Measurements from ENCODE around the gene CHERP. TPM values are rescaled to one million over a fixed set of nuclear protein-coding genes. Genes with fewer than 3 reads are reported as not detected.

CHERP gene
- total RNA-seq, 2 experiments from 2014 or later = 57.9 to 62.2 TPM

DNA sequence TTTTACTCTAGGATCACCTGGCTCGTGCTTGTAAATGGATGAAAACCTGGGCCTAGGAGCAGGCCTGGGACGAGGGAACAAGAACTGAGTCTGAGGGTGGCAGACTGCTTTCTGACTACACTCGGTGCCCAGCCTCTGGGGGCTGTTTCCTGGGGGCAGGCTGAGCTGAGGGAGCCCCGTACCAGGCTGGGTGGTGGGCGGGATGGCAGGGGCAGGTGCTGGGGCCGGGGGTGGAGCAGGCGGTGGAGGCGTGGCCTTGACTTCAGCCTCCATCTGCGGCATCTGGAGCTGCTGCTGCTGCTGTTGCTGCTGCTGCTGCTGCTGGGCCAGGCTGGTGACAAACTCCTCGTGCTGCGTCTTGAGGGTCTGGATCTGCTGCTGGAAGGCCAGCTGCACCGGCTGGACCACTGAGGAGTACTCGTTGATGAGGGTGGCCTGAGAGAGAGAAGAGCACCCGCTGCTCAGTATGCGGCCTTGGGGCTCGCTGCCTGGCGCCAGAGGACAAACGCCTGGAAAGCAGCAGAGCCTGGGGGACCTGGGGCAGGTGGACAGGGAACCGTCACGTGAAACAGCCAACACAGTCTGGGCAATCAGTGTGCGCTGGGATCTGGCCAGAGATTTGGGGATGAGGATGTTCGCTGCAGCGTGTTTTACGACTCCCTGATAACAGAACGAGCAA is 12.6 kb downstream of the CHERP start:
- Mint-ChIP-seq H3K36me3 (ENCODE audit: low read depth) (peaks cover 42% of the 10 kb centered on the region), H3K9me3 (no peaks in the 10 kb centered on the region), H3K4me3 (no peak overlapping the region), H3K27ac (no peak overlapping the region), H3K4me1 (no peaks in the 10 kb centered on the region), H3K27me3 (no peaks in the 10 kb centered on the region)
- ChIA-PET CTCF (interaction anchor here (0.6 kb wide), 1 partner anchor 55 kb away, joined by 4 read pairs; no protein-coding TSS in a partner anchor), POLR2A (no interaction called here)
- DNase-seq = no peak

DNA sequence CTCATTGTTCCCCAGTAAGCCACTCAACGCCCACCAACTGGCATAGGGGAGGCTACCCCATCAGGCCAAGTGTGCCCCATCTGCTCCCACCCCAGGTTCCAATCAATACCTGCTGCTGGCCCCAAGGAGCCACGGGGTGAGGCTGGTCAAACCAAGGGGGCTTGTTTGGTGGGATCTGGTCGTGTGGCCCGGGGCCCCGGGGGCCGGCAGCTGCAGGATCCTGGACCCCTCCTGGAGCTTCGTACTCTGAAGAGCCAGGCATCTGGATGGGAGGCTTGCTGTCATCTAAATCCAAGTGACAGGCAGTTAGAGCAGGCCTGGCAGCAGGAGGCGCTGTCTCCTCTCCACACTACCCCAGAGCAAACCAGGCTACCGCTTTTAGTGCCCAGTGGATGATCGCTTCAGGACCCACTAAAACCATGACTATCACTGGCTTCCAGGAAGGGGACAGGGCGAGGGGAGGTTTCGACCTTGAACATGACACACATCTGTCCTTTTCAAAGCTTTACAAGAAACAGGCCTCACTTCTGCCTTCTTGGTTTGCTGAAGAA is 14.2 kb downstream of the CHERP start:
- H3K9me3 Mint-ChIP-seq = no peaks in the 10 kb centered on the region
- H3K36me3 Mint-ChIP-seq (ENCODE audit: low read depth) = peaks cover 43% of the 10 kb centered on the region
- CTCF ChIA-PET = interaction anchor here (0.6 to 1.4 kb wide), 4 partner anchors 13 to 188 kb away, joined by 3 to 4 read pairs (median 4); no protein-coding TSS in a partner anchor
- peak; percentile 55 for DNase-seq
- no peaks in the 10 kb centered on the region for H3K27me3 Mint-ChIP-seq
- no peaks in the 10 kb centered on the region for H3K4me1 Mint-ChIP-seq
- H3K27ac Mint-ChIP-seq = no peak overlapping the region
- POLR2A ChIA-PET = no interaction called here
- H3K4me3 Mint-ChIP-seq = no peak overlapping the region

DNA sequence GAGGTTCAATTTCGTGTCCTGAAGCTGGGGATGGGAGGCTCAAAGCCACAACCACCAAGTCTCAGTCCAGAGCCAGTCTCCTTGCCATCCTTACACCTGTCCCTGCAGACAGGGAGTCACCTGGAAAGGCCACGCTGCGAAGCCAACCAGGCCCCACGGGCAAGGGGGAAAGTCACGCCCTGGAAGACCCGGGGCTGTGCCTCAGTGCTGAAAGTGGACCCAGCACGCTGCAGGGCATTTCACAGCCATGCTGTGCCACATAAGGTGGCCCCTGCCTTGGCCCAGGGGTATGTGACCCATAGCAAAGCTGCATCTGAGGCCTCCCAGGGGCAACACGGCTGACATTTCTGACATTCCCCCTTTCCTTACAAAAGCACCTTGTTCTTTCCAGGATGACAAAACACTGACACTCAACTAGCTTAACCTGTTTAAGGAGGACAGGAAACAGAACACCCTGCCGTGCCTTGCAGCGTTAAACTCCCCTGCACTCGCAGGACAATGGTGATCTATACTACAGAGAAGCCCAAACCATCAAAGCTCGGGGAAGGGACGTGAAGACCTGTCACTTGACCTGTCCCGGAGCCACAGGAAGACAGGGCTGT is 14.8 kb downstream of the CHERP start:
- DNase-seq = no peak
- Mint-ChIP-seq H3K4me3 (no peak overlapping the region), H3K36me3 (ENCODE audit: low read depth) (peaks cover 45% of the 10 kb centered on the region), H3K27ac (no peak overlapping the region), H3K27me3 (no peaks in the 10 kb centered on the region), H3K9me3 (no peaks in the 10 kb centered on the region), H3K4me1 (no peaks in the 10 kb centered on the region)
- ChIA-PET CTCF (interaction anchor here (0.6 to 1.4 kb wide), 3 partner anchors 54 to 189 kb away, joined by 3 to 4 read pairs (median 3); no protein-coding TSS in a partner anchor), POLR2A (no interaction called here)

DNA sequence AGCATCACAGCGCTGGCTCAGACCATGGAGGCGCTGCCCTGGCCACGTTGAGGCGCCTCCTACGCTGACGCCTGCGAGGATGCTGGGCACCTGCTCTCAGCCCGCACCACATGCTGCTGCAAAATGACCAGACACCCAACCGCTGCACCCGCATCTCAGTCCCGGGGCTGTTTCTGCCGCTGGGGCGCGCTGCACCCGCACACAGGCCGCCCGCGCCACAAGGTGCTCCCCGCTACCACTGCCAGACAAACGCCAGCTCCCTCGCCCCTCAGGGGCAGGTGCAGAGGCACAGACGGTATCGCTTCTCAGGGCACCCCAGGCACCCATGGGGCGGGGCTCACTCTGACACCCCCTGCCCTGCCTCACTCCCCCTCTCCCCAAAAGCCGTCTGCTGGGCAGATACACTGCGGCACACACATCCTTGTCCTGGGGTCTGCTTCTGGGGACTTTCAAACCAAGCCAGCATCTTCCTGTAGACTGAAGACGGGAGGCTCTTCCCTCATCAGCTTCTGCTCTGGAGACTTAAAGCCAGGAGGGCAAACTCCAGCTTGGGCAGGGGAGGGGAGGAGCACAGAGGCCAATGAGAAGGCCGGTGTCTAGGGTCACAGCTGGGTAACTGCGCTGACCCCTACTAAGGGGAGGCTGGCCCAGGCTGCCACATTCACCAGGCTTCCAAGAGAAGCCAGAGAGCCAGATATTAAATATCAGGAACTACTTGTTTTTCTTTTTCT is 16.3 kb downstream of the CHERP start:
- ChIA-PET POLR2A (no interaction called here), CTCF (interaction anchor here (0.5 kb wide), 1 partner anchor 210 kb away, joined by 4 read pairs; no protein-coding TSS in a partner anchor)
- no peak for DNase-seq
- Mint-ChIP-seq H3K4me1 (no peaks in the 10 kb centered on the region), H3K27me3 (no peaks in the 10 kb centered on the region), H3K36me3 (ENCODE audit: low read depth) (peaks cover 42% of the 10 kb centered on the region), H3K27ac (no peak overlapping the region), H3K4me3 (no peak overlapping the region), H3K9me3 (no peaks in the 10 kb centered on the region)

DNA sequence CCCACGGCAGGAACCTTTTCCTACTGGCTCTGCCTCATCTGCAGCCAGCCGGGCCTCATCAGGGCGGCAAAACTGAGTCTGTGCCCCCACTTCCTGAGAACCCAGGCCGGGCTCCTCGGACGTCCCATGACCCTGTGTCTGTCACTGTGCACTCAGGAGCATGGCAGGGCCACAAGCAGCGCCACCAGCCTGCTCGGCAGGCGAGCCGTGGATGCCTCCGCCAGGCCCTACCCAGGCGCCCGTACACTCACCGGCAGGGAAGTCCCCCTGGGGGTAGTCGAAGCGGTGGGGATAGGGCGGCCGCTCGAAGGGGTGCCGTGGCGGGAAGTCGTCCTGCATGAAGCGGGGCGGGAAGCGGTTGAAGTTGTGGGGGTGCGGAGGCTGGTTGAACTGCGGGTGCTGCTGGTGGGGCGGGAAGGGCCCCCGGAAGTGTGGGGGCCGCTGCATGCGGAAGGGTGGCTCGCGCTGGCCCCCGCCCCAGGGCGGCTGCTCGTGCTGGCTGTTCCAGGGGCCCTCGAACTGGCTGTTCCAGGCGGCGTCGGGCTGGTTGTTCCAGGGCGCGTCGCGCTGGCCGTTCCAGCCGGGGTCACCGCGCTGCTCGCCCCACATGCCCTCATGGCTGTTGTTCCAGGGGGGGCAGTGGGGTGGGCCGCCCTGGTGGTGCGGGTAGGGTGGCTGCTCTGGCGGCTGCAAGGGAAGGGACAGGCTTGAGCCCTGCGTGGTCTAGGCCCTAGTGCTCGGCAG is 17.1 kb downstream of the CHERP start:
- CTCF ChIA-PET = no interaction called here
- no peak for DNase-seq
- H3K27me3 Mint-ChIP-seq = no peaks in the 10 kb centered on the region
- H3K27ac Mint-ChIP-seq = no peak overlapping the region
- POLR2A ChIA-PET = no interaction called here
- H3K9me3 Mint-ChIP-seq = no peaks in the 10 kb centered on the region
- no peak overlapping the region for H3K4me3 Mint-ChIP-seq
- peaks cover 46% of the 10 kb centered on the region for H3K36me3 Mint-ChIP-seq (ENCODE audit: low read depth)
- H3K4me1 Mint-ChIP-seq = no peaks in the 10 kb centered on the region

DNA sequence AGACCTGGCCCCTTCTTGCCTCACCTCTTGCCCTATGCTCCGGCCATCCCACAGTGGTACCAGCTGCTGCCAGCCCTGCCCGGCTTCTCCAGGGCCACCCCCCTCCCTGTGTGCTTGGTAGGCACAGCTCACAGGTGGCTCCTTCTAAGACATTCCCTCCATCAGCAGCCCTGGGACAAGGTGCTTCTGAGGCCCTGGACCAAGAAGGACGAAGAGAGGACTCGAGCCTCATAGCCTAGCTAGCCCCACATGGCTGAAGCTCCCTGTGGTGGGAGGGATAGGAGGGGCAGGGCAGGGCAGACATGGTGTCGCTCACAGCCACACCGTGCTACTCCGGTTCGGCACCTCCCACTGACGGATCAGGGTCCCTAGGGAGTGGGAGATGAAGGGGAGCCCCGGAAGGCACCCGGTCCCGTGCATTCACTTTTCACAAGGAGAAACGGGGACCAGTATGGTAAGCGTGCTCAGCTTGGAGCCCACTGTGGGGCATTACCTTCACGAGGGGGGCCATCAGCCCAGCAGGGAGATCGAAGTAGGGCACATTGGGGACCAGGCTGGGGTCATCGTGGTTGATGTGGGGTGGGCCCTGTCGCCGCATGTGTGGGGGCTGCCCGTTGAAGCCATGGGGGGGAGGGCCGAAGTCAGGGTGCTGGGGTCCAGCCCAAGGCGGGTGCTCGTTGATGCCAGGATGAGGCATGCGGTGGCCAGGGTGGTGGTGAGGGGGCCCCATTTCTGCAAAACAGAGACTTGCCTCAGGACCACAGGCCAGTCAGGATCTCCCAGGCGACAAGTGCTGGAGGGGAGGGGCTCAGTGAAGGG is 19.5 kb downstream of the CHERP start:
- Mint-ChIP-seq H3K4me3 (no peak overlapping the region), H3K27me3 (no peaks in the 10 kb centered on the region), H3K4me1 (no peaks in the 10 kb centered on the region), H3K27ac (no peak overlapping the region), H3K36me3 (ENCODE audit: low read depth) (peaks cover 48% of the 10 kb centered on the region), H3K9me3 (no peaks in the 10 kb centered on the region)
- no peak for DNase-seq
- POLR2A ChIA-PET = no interaction called here
- CTCF ChIA-PET = no interaction called here

DNA sequence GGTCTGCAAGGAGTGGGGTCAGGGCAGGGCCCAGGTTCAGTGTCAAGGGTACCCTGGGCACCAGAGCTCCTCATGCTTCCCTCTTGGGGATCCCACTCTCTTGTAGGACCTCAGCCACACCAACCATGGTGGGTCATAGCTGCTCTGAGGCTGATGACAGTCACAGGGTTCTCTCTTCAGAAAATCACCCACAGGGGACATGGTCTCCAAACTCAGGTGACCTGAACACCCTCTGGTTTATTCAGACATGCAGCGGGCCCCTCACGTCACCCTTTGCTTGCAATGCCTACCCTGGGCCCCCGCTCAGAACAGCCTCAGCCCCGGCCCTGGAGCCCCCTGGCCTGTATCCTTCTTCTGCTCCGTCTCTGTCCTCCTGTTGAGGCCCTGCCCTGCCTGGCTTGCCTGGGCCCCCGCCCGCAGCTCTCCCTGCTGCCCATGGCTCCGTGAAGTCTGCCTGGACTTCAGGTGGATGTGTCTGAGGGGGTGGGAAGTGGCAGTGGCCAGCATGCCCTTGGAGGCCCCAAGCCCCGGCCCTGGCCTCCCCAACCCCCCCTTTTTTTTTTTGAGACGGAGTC is 20.4 kb downstream of the CHERP start:
- no peaks in the 10 kb centered on the region for H3K27me3 Mint-ChIP-seq
- H3K4me1 Mint-ChIP-seq = peaks cover 5% of the 10 kb centered on the region
- DNase-seq = no peak
- peaks cover 48% of the 10 kb centered on the region for H3K36me3 Mint-ChIP-seq (ENCODE audit: low read depth)
- ChIA-PET POLR2A (no interaction called here), CTCF (no interaction called here)
- H3K27ac Mint-ChIP-seq = peak overlapping the region; percentile 50
- no peaks in the 10 kb centered on the region for H3K9me3 Mint-ChIP-seq
- H3K4me3 Mint-ChIP-seq = no peak overlapping the region

DNA sequence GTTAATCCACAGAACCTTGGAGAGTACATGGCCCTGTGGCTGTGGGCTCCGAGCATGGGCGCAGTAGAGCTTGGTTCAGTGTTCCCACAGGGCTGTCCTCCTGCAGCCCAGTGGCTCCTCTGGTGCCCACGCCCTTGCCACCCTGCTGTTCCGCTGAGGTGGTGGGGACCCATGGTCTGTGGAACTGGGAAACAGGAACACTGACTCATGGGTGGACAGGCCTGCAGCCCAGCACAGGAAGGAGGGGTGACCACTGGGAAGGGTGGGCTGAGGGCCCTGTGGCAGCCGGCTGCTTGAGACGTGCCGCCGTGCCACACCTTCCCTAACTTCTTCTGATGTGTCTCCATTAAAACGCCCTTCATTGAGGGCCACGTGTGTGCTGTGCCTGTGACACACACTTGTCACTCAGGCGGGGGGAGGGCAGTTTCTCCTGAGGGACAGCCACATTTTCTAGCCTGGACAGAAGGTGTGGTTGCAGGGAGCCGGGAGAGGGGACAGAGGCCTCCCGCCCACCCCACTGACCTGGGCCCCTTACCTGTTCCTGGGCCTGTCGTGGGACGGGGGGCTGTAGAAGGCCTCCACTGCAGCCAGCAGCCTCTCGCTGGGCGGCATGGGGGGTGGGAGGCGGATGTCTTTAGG is 21.1 kb downstream of the CHERP start:
- ChIA-PET CTCF (no interaction called here), POLR2A (no interaction called here)
- no peak for DNase-seq
- no peak overlapping the region for H3K27ac Mint-ChIP-seq
- no peaks in the 10 kb centered on the region for H3K9me3 Mint-ChIP-seq
- peaks cover 5% of the 10 kb centered on the region for H3K4me1 Mint-ChIP-seq
- H3K27me3 Mint-ChIP-seq = no peaks in the 10 kb centered on the region
- peaks cover 49% of the 10 kb centered on the region for H3K36me3 Mint-ChIP-seq (ENCODE audit: low read depth)
- no peak overlapping the region for H3K4me3 Mint-ChIP-seq

DNA sequence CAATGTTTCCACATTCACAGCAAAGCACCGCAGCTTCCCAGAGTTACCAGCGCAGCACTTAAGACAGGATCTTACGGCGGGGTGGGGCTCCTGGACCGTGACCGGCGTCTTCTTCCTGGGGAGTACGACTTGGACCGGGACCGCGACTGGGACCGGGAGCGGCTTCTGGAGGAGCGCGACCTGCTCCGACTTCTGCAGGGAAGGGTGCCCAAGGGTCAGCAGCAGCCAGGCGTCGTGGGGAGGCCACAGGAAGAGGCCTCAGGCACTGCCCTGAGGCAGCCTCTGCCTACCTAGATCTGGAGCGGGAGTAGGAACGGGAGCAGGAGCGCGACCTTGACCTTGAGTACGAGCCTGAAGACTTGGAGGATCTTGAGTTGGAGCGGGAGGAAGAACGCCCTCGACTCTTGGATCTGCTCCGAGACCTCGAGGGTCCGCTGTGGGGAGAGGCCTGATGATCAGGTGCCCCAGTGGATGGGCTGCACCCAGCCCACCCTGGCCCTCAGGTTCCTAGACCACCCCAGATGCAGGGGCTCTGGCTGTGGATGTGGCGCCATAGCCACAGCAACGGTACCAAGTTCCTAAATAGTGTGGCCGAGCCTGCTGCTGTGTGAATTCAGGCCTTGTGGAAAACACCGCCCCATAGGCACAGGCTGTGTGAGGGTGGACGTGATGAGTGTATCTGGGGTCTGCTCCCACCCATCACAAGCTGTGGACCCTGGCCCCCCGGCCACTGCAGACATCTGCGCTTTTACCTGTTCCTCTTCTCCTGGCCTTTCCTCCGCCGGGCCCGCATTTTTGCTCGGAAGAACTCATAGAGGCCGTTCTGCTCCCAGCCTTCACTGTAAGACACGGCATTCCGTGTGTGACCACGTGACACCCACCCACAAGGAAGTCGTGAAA is 21.9 kb downstream of the CHERP start:
- peaks cover 49% of the 10 kb centered on the region for H3K36me3 Mint-ChIP-seq (ENCODE audit: low read depth)
- H3K4me3 Mint-ChIP-seq = no peak overlapping the region
- ChIA-PET CTCF (no interaction called here), POLR2A (no interaction called here)
- DNase-seq = no peak
- H3K27ac Mint-ChIP-seq = peak overlapping the region; percentile 66
- no peaks in the 10 kb centered on the region for H3K9me3 Mint-ChIP-seq
- peaks cover 5% of the 10 kb centered on the region for H3K4me1 Mint-ChIP-seq
- H3K27me3 Mint-ChIP-seq = no peaks in the 10 kb centered on the region

DNA sequence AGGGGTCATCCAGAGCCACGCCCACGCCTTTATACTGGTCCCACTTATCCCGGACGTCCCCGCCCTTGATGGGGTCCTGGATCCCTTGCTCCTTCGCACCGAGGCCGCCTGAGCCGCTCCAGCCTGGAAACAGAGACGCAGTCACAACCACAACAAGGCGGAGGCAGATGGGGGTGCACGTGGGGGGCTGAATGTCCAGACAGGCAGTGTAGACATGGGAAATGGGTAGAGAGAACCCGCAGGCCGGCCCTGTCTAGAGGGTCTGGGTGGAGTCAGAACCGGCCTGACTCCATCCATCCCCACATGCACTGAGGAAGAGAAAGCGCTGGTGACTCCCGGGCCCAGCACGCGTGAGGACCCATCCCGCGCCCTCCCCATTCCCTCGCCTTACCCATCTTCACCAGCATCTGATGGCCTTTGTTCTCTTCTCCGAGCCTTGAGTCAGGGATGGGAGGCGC is 23.0 kb downstream of the CHERP start:
- no peaks in the 10 kb centered on the region for H3K9me3 Mint-ChIP-seq
- H3K4me1 Mint-ChIP-seq = peaks cover 5% of the 10 kb centered on the region
- CTCF ChIA-PET = no interaction called here
- no peaks in the 10 kb centered on the region for H3K27me3 Mint-ChIP-seq
- H3K27ac Mint-ChIP-seq = no peak overlapping the region
- peaks cover 48% of the 10 kb centered on the region for H3K36me3 Mint-ChIP-seq (ENCODE audit: low read depth)
- DNase-seq = no peak
- no peak overlapping the region for H3K4me3 Mint-ChIP-seq
- POLR2A ChIA-PET = no interaction called here
